ENCODE measurements around the gene ONECUT3. TPM values are rescaled to one million over a fixed set of nuclear protein-coding genes. Genes with fewer than 3 reads are reported as not detected.
"Not testable (repeated sequence)": the region's sequence is repeated elsewhere in the genome, so short reads cannot be mapped to it uniquely, and the experiment has no call there.

ONECUT3 gene
- total RNA-seq: not detected

DNA sequence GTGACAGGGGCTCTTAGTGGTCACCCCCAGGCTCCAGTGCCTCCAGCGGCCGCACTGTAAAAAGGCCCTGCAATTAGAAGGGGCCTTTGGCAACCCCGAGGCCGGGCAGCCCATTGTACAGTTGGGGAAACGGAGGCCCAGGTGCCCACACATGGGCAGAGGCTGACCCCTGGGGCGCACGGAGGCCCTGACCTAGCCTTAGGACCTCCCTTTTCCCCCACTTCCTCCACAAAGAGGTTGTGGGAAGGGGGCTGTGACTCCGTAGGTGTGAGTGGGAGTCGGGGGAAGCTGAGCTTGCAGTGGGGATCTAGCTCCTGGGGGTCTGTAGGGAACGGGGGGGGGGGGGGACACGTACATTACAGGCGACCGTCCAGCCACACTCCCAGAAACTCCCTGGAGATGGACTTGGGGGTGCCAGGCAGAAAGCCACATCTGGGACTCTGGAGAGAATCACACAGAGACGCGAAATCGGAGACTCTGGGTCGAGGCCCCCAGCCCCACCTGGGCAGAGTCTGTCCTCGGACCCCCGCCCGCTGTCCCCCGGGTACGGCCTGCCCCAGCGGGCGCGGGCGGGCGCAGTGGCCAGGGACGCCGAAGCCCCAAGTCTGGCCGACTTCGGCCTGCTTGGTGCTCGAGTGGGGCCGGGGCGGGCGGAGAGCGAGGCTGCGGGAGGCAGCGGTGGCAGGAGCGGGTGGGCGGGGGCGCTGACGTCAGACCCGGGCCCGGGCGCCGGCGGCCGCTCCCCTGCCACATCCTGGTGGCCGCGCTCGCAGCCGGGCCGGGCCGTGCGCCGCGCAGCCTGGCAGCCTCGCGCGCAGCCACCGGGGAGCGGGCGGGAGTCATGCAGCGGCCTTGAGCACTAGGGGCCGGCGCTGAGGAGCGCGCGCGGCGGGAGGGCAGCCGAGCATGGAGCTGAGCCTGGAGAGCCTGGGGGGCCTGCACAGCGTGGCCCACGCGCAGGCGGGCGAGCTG lies at the start of gene ONECUT3:
TSS of gene ONECUT3 (plus strand) at position 750 of the 972 bp plus-strand sequence. CDS start at position 907, 157 bp downstream.
- WGBS, 2 donors: 2 to 4% methylated on average over 16 to 37 of the region's 77 CpGs
- Histone ChIP-seq H3K4me1 (peaks cover 0 to 59% (median 23%) of the 10 kb centered on the region in 4 donors), H3K36me3 (no peaks in the 10 kb centered on the region), H3K27me3 (peaks cover 0 to 87% of the 10 kb centered on the region in 2 donors), H3K9me3 (no peaks in the 10 kb centered on the region), H3K4me3 (no peak within 1 kb of the TSS), H3K27ac (no peak within 1 kb of the TSS)
- DNase-seq (ENCODE audit: low spot score in 2 of 2): no peak
- TF ChIP-seq EP300 (IDR thresholded peaks at IDR 0.05): no peak
- TF ChIP-seq POLR2A (IDR thresholded peaks at IDR 0.05): no peak
- TF ChIP-seq, protein P1, sequence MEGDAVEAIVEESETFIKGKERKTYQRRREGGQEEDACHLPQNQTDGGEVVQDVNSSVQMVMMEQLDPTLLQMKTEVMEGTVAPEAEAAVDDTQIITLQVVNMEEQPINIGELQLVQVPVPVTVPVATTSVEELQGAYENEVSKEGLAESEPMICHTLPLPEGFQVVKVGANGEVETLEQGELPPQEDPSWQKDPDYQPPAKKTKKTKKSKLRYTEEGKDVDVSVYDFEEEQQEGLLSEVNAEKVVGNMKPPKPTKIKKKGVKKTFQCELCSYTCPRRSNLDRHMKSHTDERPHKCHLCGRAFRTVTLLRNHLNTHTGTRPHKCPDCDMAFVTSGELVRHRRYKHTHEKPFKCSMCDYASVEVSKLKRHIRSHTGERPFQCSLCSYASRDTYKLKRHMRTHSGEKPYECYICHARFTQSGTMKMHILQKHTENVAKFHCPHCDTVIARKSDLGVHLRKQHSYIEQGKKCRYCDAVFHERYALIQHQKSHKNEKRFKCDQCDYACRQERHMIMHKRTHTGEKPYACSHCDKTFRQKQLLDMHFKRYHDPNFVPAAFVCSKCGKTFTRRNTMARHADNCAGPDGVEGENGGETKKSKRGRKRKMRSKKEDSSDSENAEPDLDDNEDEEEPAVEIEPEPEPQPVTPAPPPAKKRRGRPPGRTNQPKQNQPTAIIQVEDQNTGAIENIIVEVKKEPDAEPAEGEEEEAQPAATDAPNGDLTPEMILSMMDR (IDR thresholded peaks at IDR 0.05): no peak

DNA sequence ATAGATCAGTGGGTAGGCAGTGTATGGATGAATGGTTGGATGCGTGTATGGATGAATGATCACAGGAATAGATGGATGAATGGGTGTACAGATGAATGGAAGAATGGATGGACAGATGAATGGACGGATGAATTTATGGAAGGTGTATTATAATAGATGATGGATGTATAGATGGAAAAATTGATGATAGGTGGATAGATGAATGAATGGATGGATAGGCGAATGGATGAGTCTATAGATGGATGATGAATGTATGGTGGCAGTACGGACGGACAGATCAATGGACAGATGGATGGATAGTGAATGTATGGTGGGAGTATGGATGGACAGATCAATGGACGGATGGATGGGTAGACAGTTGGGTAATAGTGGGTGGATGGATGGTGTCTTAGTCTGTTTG lies 49.0 kb upstream of the ONECUT3 start:
- peaks cover 3 to 52% of the 10 kb centered on the region in 2 donors for H3K27me3 ChIP-seq
- TF ChIP-seq POLR2A (IDR thresholded peaks at IDR 0.05) (no peak), EP300 (IDR thresholded peaks at IDR 0.05) (no peak)
- TF ChIP-seq, protein P1 (IDR thresholded peaks at IDR 0.05): no peak

DNA sequence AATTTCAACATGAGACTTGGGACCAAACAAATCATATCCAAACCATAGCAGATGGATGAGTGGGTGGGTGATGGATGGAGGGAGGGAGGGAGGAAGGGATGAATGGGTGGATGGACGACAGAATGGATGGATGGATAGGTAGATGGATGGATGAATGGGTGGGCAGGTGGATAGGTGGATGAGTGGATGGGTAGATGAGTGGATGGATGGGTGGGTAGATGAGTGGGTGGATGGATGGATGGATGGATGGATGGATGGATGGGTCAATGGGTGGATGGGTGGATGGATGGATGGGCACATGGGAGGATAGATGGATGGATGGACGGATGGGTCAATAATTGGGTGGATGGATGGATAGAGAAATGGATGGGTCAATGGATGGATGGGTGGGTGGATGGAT lies 47.9 kb upstream of the ONECUT3 start:
- WGBS, 2 donors: 81 to 89% methylated on average over 2 of the region's 2 CpGs
- Histone ChIP-seq H3K27ac (no peak overlapping the region), H3K36me3 (no peaks in the 10 kb centered on the region), H3K27me3 (peaks cover 3 to 42% of the 10 kb centered on the region in 2 donors), H3K4me3 (no peak overlapping the region), H3K9me3 (peaks cover 0 to 15% (median 0%) of the 10 kb centered on the region in 4 donors), H3K4me1 (no peaks in the 10 kb centered on the region)
- no peak for DNase-seq (ENCODE audit: low spot score in 2 of 2)
- TF ChIP-seq, protein P1 (IDR thresholded peaks at IDR 0.05): no peak
- TF ChIP-seq POLR2A (IDR thresholded peaks at IDR 0.05) (no peak), EP300 (IDR thresholded peaks at IDR 0.05) (no peak)

More for the DNA sequence above, 49.0 kb upstream of the ONECUT3 start:
- WGBS, 2 donors: 91% methylated on average over 6 of the region's 6 CpGs
- DNase-seq (ENCODE audit: low spot score in 2 of 2): no peak
- Histone ChIP-seq H3K27ac (no peak overlapping the region), H3K4me3 (no peak overlapping the region), H3K4me1 (no peaks in the 10 kb centered on the region), H3K36me3 (no peaks in the 10 kb centered on the region), H3K9me3 (peaks cover 0 to 15% (median 0%) of the 10 kb centered on the region in 4 donors)

DNA sequence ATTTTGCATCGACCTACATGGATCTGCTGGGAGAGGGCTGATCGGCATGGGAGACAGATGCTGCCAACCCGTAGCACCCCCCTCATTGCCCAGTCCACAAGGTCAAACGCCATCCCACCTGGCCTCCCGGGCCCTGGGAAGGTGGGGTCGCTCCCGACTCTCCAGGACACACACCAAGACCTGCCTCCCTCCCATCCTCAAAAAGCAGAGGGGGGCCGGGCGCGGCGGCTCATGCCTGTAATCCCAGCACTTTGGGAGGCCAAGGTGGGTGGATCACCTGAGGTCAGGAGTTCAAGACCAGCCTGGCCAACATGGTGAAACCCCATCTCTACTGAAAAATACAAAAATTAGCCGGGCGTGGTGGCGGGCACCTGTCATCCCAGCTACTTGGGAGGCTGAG lies 46.7 kb upstream of the ONECUT3 start:
- Histone ChIP-seq H3K27me3 (peaks cover 0 to 29% of the 10 kb centered on the region in 2 donors), H3K9me3 (peaks cover 0 to 15% (median 0%) of the 10 kb centered on the region in 4 donors)
- not testable (repeated sequence) for H3K27ac ChIP-seq; H3K4me1 ChIP-seq; DNase-seq (ENCODE audit: low spot score in 2 of 2); H3K4me3 ChIP-seq; H3K36me3 ChIP-seq
- WGBS, 2 donors: 87 to 94% methylated on average over 5 to 9 of the region's 14 CpGs

GRCh38 chr19:1707240-1707639 lies 46.1 kb upstream of the ONECUT3 start:
- WGBS, 2 donors: 85 to 94% methylated on average over 6 of the region's 6 CpGs
- H3K9me3 ChIP-seq: peaks cover 0 to 15% (median 0%) of the 10 kb centered on the region in 4 donors
- DNase-seq (ENCODE audit: low spot score in 2 of 2): no peak
- TF ChIP-seq POLR2A (IDR thresholded peaks at IDR 0.05) (no peak), EP300 (IDR thresholded peaks at IDR 0.05) (no peak)
- TF ChIP-seq, protein P1 (IDR thresholded peaks at IDR 0.05): no peak
- H3K27me3 ChIP-seq: peaks cover 0 to 27% of the 10 kb centered on the region in 2 donors
- H3K36me3 ChIP-seq: no peaks in the 10 kb centered on the region
- no peak overlapping the region for H3K27ac ChIP-seq
- H3K4me3 ChIP-seq: no peak overlapping the region
- no peaks in the 10 kb centered on the region for H3K4me1 ChIP-seq
